Panc1 (cell line): ENCODE measurements around the gene PDCD1.

Experiments
- CTCF ChIP-seq: fragments of 450-650 bp; IDR thresholded peaks from 2 replicates; pipeline ENCODE4 v1.5.1; 2017; ENCODE audit warnings: mild to moderate bottlenecking
- POLR2AphosphoS5 ChIP-seq: IDR thresholded peaks from 2 replicates; pipeline ENCODE4 v1.6.1; 2012; ENCODE audit warnings: mild to moderate bottlenecking, low read depth, low read length, moderate library complexity
- REST ChIP-seq, 2 experiments: IDR thresholded peaks; 2 replicates each; pipeline ENCODE4 v1.6.1; 2011 to 2012; ENCODE audit warnings: low read depth in 2 of 2, control low read depth in 1 of 2, low read length in 1 of 2, mild to moderate bottlenecking in 1 of 2, moderate library complexity in 1 of 2; ENCODE audit not compliant: insufficient read depth in 1 of 2

- TF ChIP-seq CTCF, result no peak
- TF ChIP-seq POLR2AphosphoS5, result no peak
- no peak for TF ChIP-seq REST (IDR thresholded peaks at IDR 0.05; ENCODE audit: insufficient read depth in 1 of 2, low read depth in 2 of 2, low read length in 1 of 2)
Observed at GRCh38 chr2:241818943-241819270, 39.8 kb downstream of the PDCD1 start.
